SKM-1 treated with dmso at 0.1 percent for 144 hours (cell line): ENCODE measurements around the gene CSN2.
"Not testable (repeated sequence)": the region's sequence is repeated elsewhere in the genome, so short reads cannot be mapped to it uniquely, and the experiment has no call there.

Experiments
- DNase-seq: peaks from one replicate; lab custom pipeline; 2025; ENCODE audit not compliant: unreplicated experiment; lab: John Stamatoyannopoulos, UW

Gene CSN2, protein sequence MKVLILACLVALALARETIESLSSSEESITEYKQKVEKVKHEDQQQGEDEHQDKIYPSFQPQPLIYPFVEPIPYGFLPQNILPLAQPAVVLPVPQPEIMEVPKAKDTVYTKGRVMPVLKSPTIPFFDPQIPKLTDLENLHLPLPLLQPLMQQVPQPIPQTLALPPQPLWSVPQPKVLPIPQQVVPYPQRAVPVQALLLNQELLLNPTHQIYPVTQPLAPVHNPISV

DNA sequence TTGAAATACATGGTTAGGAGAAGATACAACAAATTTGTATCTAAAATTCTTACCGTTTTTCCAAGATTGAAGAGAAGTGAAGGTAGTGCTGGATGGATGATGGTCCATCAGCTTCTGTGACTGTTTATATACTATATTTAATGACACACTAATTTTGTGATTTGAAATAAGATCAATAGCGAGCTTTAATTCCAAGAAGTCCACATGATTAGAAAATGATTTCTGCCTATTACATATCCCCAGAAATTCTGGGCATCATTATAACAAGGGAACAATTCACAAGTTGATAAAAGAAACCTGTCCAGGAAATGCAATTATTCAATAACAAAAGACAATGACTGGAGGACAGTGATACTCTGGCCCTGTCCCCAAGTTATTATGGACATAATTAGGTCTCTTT, at the start of gene CSN2:
Gene CSN2 (minus strand): TSS at position 101 of the 400 bp plus-strand sequence. CDS start 4,733 bp downstream, outside the sequence.
- DNase-seq, result no peak

DNA sequence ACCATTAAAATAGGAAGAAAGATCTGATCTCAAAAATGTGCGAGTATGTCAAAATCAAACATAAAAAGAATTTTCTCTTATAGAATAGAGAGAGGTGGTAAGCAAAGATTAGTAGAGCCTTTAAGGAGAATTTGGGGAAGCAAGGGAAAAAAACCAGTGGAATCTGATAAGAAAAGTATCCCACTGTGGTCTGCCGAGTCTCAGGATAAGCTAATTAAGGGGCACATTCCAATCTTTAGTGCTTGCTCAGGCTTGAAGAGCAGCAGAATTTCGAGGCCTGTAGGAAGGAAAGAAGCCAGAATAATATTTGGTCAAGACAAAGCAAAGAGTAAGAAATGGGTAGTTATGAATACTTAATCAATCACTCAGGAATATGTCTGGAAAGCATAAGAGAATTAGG, 43.2 kb upstream of the CSN2 start:
- DNase-seq, result no peak

DNA sequence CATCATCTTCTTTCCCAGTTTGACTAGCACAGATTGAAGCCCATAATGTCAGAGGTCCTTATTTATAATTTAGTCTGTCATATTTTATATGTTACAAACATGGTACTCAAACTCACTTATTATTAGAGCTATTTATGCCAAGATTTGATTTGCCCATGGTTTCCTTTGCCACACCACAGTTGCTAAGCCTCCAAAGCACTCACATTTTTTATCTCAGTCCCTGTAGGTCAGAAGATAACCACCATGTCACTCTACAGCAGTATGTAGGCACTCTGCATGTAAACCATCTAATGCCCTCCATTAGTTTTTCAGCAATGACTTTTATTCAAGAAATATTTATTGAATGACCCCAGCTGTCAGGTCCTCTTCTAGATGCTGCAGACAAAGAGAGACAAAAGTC, 37.0 kb upstream of the CSN2 start:
- DNase-seq, result no peak

DNA sequence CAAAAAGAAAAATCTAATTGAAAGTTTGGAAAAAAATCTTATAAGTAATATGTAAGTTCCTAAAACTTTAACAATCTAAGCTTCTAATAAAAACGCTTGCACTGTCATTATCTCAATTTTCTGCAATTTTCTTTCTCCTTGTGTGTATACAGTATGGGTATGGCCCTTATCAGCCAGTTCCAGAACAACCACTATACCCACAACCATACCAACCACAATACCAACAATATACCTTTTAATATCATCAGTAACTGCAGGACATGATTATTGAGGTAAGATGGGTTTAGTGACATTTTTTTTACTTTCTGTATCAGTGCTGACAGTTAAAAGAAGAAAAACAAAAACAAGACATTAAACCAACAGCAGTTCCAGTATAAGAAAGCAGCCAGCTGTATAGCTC, 35.2 kb upstream of the CSN2 start:
- no peak for DNase-seq

DNA sequence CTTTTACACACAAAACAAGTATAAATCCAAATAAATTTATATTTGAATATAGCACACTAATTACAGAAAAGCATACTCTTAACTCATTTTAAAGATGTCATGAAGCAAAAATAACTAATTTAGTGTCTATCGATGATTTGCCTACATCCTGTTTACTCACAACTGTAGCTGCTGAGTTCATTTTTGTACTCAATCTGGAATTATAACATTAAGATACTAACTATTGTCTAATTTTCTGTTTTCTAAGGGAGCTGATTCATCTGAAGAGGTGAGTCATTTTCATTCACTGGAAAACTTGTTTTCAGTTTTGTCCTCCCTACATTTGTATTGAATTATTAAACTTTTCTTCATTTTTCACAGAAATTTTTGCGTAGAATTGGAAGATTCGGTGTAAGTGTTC, 33.9 kb upstream of the CSN2 start:
- no peak for DNase-seq

DNA sequence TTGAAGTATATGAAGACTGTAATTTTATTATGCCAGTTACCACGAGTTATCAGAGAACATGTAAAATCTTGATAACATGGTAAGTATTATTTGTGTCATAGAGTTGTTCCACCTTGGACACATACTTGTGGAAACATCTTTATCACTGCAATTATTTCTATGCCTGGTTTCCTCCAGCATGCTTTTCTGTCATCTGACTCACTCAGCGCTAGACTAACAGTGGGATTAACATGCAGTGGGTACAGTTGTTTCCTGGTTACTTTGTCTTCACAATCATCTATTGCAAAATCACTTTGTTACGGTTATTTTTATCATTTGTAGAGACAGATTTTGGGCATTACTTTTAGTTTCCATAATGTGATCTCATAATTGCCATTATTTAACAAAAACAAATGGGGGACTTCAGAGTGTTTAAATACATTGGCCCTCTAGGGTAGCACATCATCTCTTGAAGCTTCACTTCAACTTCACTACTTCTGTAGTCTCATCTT, 30.0 kb upstream of the CSN2 start, which contains the start of gene STATH:
Gene STATH (plus strand): TSS at position 441 of the 491 bp plus-strand sequence. CDS start 2,472 bp downstream, outside the sequence.
- DNase-seq, result no peak

DNA sequence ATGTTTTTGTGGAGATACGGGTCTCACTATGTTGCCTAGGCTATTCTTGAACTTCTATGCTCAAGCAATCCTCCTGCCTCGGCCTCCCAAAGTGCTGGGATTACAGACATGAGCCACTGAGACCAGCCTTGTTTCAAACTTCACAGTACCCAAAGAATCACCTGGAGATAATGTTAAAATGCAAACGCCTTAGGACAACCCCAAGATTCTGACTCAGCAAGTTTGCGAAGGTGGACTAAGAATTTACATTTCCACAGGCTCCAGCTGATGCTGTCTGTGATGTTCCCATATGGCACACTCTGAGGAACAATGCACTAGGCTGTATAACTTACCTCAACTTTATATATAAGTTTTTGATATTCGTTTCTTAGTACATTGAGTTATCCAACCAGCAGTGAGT, 29.3 kb upstream of the CSN2 start:
- DNase-seq, result no peak

DNA sequence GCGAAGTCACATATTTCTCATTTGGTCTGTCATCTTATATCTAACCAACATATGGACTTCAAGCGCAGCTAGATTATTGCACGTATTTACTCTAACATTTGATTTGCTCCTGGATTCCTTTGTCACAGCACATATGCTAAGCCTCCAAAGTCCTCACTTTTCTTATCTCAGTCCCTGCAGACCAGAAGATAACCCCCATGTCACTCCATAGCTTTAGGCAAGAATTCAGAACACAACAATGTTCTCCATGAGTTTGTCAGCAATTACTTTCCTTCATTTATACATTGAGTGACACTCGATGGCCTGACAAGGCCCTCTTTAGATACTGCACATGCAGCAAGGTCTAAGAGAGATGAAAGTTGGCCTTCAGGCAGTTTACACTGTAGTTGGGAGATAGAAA, 25.5 kb upstream of the CSN2 start:
- no peak for DNase-seq

DNA sequence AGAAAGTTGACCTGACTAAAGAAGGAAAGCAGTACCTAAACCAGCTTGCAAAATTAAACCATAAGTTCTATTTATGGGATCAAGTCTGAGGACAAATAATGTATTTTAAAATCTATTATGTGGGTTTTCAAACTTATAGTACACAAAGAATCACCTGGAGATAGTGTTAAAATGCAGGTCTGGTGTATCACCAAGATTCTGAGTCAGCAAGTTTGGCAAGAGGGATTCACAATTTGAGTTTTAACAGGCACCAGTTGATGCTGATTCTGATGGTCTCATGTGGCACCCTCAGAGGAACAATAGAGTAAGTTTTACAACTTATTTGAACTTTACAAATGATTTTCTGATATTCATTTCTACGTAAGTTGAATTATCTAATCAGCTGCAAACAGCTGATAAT, 21.1 kb upstream of the CSN2 start:
- no peak for DNase-seq

DNA sequence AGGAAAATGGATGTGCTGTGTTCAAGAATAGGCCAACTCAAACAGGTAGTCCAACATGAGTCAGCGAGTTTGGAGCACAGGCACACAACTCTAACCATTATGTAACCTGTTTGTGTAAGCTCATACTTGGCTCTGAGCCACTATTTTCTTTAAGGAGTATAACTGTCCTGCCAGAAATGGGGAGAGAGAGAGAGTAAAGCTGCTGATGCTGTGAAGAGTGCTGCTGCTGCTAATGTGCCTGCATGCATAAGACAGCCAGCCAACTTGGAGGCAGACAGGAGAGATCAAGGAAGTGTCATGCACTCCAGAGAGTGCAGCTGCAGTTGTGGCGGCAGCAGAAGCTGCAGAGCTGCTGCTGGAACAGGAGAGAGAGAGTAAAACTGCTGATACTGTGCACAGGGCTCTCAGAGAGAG, 18.5 kb upstream of the CSN2 start:
- DNase-seq, result no peak

DNA sequence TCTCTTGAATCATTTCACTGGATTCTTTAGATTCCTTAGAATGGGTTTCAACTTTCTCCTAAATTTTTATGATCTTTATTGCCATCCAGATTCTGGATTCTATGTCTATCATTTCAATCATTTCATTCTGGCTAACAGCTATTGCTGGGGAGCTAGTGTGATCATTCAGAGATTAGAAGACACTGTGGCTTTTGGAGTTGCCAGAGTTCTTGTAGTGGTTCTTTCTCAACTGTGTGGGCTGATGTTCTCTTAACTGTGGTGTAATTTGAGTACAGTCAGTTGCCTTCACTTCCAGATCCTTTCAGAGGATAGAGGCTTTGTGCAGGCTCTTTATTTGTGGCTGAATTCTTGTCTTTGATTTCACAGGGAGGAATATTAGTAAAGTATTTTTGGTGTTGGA, 12.1 kb upstream of the CSN2 start:
- no peak for DNase-seq

DNA sequence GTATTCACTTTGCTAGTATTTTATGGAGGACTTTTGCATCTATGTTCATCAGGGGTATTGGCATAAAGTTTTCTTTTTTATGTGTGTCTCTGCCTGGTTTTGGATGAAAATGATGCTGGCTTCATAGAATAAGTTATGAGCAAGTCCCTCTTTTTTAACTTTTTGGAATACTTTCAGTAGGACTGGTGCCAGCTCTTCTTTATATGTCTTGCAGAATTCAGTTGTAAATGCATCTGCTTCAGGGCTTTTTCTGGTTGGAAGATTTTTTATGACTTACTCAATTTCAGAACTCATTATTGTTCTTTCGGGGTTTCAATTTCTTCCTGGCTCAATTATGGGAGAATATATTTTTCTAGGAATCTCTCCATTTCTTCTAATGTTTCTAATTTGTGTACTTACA, 9.1 kb upstream of the CSN2 start:
- no peak for DNase-seq

DNA sequence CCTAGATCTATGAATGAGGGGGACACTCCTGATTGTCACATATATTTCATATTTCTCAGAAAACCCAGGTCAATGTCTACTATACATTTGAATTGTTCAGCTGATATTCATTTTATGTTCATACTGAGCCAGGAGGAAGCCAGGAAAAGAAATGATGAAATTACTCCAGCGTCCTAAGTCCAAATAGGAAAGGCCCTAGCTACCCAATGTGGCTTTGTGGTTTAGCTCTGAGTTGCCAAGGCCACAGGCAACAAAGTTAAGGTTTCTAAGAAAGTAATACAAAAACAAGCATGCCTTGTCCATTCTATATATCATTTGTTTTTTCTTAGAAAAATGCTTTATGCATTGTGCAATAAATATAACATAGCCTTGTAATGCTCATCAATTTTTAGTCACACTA, 4.5 kb upstream of the CSN2 start:
- DNase-seq, result no peak

DNA sequence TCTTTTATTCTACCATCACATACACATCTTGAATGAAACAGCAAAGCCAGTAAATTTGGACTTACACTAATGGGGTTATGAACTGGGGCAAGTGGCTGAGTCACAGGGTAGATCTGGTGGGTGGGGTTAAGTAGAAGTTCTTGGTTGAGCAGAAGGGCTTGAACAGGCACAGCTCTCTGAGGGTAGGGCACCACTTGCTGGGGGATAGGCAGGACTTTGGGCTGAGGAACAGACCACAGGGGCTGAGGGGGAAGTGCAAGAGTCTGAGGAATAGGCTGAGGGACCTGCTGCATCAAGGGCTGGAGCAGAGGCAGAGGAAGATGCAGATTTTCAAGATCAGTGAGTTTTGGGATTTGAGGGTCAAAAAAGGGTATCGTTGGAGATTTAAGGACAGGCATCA, 8.3 kb downstream of the CSN2 start:
- DNase-seq, result no peak

DNA sequence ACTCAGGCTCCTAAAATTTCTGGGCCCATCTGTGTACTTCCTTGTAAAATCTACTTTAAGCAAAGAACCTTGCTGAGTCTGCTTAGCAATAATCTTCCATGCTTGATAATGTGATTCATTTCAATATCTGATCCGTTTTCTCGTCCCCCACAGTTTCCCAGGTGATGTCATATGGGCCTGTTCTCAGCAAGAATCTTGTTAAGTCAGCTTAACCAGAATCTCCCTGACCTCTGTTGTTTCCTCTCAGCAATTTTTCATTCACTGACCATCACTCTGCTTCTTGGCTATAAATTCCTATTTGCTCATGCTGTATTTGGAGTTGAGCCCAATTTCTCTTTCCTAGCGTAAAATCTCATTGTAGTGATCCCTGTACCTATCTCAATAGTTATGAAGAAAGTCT, 13.9 kb downstream of the CSN2 start:
- DNase-seq, result no peak

DNA sequence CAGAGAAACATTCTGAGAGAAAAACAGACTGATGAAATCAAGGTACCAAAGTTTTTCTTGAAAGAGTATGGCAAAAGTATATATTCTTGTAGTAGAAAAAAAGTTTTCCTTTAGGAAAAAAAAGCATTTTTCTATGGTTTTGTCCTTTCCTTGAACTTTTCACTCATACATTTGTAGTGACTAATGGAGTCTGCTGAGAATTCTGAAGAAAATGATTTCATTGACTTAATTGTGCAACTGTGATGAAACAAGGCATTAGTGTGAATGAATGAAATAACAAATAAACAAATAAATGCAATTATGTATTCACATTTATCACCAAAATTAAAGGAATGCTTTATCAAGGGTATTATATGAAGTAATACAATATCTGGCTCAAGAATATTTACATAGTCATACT, 29.0 kb downstream of the CSN2 start:
- DNase-seq, result no peak

DNA sequence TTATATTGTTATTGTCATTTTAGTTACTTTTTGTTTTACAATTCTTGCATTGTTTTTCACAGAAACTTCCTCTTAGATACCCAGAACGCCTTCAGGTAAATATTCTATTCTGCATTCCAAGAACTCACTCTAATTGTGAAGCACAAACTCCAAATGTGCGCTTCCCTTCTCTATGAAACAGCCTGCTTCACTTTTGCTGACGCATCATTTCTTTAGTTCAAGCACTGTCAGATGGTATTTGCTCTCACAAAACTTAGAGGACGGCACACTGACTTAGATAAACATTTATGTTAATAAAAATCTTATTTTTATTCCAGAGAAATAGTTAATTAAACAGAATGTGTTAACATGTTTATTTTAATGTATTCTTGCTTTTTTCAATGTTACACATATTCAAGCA, 31.4 kb downstream of the CSN2 start:
- DNase-seq, result no peak

DNA sequence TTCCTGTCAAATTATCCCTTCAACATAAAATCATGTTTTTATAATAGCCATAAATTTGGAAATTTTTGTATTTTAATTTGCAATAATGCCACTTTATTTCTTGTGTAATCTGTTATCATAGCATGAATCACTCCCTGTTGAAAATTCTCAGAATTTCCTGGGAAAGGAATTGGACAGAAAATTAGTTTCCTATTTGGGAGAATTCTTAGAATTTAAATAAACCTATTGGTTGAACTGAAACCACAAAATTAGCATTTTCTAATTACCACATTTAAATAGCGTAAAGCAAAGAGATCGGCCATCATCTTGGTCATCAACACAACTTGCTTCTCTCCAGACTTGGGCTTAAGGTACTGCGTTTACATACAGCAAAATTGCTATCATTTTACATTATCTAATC, 34.8 kb downstream of the CSN2 start, which contains the start of gene CSN1S1:
Gene CSN1S1 (plus strand): TSS at position 301 of the 400 bp plus-strand sequence. CDS start 1,488 bp downstream, outside the sequence.
- no peak for DNase-seq

DNA sequence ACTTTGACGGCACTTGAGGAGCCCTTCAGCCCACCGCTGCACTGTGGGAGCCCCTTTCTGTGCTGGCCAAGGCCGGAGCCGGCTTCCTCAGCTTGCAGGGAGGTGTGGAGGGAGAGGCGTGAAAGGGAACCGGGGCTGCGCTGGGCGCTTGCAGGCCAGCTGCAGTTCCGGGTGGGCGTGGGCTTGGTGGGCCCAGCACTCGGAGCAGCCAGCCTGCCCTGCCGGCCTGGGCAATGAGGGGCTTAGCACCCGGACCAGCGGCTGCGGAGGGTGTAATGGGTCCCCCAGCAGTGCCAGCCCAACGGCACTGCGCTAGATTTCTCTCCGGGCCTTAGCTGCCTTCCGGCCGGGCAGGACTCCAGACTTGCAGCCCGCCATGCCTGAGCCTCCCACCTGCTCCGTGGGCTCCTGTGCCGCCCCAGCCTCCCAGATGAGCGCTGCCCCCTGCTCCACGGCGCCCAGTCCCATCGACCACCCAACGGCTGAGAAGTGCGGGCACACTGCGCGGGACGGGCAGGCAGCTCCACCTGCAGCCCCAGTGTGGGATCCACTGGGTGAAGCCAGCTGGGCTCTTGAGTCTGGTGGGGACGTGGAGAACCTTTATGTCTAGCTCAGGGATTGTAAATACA, 41.6 kb downstream of the CSN2 start:
- not testable (repeated sequence) for DNase-seq

DNA sequence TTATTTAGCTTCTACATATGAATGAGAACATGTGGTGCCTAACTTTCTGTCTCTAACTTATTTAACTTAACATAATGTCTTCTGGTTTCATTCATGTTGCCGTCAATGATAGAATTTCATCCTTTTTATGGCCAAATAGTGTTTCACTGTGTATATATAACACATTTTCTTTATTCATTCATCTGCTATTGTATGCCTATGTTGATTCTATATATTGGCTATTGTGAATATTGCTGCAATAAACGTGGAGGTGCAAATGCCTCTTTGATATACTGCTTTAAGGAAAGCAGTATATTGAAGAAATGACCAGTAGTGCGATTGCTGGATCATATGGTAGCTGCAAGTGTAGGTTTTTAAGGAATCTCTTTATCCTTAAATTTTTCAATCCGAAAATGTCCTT, 44.7 kb downstream of the CSN2 start:
- DNase-seq, result no peak

DNA sequence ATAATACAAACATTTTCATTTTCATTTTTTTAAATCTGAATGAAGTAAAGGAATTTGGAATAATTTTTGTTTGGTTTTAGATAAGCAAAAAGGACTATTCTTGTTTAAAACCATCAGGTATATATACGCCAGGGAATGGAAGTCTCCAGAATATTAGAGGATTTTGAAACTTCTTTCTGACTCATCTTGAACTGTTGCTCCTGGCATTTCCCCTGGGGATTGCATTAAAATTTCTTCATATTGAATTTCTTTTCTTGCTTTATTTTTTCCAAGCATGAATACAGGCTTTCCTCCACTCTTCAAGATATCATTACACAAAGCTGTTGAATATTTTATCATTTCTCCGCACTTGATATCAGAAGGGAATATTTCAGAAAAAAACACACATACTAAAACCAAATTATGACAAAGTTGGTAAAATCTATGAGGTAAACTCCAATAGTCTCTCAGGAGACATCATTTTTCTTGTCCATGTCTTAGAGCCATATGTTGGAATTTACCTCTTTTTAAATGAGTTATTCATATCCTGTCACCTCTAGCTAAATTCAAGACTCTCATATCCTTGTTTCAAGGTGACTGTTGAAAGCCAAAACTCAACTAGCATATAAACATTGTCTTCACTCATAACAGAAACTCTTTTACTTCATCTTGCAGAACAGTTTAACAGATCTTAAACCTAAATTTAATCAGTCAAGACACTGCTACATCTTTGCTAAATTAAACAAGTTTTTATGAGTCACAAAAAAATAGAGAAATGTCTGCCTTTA, 55.3 kb downstream of the CSN2 start:
- no peak for DNase-seq

DNA sequence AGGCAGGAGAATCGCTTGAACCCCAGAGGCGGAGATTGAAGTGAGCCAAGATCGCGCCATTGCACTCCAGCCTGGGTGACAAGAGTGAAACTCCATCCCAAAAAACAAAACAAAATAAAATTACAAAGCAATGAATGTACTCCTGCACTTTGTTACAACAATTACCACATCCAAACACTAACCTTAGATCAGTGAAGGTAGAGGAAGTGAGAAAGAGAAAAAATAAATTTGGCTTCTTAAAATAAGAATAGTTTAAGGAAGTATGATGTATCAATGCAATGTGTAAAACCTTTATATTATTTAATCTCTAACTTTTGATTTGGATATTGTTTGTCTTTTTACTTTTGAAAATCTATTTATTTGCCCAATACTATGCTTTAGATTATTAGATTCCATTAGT, 56.3 kb downstream of the CSN2 start:
- no peak for DNase-seq
